Stimulated activated CD8-positive, alpha-beta memory T cell treated with anti-CD3 and anti-CD28 coated beads, Interleukin-4, amount 100 ng/mL, for 48 hours (primary cell): ENCODE measurements around the gene APC2.
A peak's percentile ranks its signal among the peaks of the same experiment; 100 is the strongest.
"Not testable (repeated sequence)": the region's sequence is repeated elsewhere in the genome, so short reads cannot be mapped to it uniquely, and the experiment has no call there.

ENCODE experiments used
- DNase-seq: peaks from one replicate; pipeline ENCODE4 v3.0.0-alpha.2; 2020

APC2 gene

DNA sequence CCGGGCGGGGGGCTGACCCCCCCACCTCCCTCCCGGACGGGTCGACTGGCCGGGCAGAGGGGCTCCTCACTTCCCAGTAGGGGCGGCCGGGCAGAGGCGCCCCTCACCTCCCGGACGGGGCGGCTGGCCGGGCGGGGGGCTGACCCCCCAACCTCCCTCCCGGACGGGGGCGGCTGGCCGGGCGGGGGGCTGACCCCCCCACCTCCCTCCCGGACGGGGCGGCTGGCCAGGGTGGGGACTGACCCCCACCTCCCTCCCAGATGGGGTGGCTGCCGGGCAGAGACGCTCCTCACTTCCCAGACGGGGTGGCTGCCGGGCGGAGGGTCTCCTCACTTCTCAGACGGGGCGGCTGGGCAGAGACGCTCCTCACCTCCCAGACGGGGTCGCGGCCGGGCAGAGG, 49.3 kb downstream of the APC2 start:
- not testable (repeated sequence) for DNase-seq

DNA sequence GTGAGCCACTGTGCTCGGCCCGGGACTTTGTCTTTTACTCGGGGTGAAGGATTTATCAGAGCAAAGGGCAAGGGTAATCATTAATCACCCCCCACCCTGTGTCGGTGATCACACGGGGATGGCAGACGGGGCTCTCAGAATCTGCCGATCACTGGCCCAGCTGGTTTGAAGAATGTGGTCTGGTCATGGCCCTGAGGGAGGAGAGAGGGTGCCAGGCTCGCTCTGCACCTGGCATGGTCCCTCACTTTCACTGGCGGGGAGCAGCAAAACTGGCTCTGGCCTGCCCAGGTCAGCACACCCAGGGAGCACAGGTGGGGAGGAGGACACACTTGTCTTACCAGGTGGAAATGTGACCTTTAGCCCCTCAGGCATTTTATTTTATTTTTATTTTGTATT, 51.3 kb downstream of the APC2 start:
- DNase-seq = no peak

DNA sequence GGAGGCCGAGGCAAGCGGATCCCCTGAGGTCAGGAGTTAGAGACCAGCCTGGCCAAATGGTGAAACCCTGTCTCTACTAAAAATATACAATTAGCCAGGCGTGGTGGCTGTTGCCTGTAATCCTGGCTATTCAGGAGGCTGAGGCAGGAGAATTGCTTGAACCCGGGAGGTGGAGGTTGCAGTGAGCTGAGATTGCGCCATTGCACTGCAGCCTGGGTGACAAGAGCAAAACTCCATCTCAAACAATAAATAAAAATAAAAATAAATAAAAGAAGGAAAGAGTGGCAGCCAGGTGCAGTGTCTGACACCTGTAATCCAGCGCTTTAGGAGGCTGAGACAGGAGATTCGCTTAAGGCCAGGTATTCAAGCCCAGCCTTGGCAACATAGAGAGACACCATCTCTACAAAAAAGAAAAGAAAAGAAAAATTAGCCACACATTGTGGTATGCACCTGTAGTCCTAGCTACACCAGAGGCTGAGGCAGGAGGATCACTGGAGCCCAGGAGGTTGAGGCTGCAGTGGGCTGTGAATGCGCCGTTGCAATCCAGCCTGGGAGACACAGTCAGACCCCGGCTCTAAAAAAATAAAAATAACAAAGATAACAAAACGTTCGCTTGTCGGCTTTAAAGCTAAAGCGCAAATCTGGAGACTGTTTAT, 52.6 kb downstream of the APC2 start:
- DNase-seq = no peak

DNA sequence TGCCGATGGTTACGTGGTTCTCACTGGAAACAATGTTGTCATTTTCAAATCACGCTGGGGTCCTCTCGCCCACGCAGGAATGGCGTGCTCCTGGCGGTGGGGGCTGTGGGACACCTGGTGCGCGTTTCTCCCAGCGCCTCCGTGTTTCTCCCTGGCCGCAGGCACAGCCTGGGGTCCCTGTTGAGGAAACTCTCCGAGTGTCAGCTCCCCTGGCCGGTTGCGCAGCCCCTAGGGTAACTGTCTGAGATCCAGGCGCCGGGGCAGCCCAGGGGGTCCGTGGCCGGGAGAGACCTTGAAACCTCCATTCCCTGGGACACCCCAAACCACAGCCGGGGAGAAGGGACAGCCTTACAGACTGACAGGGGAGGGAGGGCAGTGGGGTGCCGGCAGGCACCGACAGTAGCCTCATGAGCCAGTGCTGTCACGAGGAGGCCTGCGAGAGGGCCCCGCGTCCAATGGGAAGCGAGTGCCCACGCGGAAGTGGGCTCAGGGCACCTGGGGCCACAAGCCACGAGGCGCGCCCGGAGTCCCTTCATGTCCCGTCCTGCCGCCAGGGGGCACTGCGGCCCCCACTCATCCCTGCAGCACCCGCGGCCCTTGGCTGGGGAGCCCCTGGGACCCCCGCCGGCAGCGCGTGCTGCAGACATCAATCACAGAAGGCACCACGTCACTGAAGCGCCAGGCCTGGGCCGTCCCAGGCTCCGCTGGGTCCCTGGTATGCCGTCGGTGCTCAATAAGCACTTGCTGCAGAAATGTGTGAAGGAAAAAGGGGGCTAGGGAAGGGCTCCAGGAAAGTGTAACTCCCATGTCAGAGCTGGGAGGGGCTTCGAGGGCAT, 53.4 kb downstream of the APC2 start:
- peak; percentile 86 for DNase-seq

DNA sequence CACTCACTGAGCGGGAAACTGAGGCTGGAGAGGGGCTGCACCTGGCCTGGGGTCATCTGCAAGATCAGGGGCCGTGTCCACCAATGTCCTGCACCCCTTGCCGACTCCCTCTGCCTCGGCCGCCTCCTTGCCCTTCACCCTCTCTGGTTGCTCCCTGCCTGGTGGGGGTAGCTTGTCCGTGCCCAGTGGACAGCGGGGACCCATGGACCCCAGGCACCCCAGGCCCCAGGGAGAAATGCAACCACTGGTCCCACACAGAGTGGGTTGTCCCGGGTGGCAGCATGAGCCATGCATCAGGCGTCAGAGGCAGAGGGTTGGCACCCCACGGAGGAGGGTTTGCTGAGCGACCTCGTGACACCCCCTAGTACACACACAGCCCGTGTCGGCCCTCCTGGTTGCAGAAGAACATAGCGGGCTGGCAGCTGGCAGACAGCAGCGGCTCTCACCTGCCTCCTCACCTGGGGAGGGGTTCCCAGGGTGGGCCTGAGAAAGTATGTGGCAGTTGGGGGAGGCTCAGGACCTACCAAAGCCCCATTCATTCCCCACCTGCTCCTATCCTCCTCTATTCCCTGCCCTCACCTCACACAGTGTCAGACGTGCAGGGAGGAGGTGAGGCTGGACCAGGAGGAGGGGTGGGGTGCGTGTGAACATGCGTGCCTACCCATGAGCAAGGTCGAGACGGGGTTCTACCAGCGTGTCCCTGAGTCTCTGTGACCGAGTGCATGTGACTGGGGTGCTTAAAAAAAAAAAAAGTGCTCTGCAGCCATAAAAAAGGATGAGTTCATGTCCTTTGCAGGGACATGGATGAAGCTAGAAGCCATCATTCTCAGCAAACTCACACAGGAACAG, 54.2 kb downstream of the APC2 start:
- DNase-seq = no peak

DNA sequence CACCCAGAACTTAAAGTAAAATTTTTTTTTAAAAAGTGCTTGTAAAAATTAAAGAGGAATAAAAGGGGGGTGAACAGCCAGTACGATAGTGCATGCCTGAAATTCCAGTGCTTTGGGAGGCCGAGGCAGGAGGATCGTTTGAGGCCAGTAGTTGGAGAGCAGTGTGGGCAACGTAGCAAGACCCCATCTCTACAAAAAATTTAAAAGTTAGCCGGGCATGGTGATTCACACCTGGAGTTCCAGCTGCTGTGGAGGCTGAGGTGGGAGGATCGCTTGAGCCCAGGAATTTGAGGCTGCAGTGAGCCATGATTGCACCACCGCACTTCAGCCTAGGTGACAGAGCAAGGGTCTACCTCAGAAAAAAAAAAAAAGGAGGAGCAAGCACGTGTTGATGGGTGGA, 55.1 kb downstream of the APC2 start:
- no peak for DNase-seq

DNA sequence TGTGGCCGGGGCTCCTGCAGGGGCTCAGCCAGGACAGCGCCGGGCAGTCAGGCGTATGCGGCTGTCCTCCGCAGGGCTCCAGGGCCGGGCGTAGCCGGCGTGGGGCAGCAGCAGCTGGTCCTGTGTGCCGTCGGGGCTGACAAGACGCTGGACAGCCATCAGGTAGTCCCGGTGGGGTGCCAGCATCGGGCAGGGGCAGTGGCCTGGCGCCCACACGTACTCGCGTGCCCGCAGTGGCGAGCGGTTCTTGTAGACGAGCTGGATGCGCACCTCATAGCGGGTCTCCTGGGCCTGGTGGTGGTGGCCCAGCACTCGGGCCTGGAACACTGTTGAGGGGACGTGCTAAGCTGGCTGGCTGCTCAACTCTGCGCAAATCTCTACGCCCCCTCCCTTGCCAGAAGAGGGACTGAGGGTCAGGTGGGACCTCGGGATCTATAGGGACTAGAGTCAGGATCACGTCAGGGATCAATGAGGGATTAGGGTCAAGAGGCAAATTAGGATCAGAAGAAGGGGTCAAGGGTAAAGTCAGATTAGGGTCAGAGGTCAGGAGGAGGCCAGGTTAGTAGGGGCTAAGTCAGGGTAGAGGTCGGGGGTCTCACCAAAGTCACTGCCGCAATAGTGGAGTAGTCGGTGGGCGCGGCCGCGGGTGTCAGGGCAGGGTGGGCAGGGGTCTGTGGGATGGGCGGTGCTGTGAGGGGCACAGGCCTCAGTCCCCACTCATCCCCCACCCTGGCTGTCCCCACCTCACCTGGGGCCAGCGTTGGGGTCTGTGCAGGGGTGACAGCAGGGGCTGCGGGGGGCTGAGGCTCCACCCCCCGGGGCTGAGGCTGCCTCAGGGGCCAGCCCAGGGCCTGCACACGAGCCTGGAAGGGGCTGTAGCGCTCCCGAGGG, 56.3 kb downstream of the APC2 start:
- no peak for DNase-seq

DNA sequence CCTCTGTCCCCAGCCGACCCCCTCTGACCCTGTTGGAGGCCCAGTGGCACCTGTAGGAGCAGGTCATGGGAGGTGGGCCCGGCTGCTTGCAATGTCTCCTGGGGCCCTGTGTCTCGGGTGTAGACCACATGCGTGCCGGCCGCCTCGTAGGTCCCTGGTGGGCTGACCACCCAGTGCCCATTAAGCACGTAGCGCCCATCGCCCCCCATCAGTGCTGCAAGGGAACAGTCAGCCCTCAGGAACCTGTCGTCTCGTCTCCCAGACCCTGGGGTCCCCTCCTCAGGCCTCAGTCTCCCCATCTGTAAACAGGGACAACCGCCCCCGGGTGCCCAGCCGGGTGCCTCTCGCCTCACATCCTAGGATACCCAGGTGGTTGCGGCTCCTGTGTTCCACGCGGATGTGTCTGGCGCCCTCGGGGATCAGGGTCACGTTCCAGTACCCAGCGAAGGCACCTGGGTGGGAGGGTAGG, 57.3 kb downstream of the APC2 start:
- DNase-seq = no peak

DNA sequence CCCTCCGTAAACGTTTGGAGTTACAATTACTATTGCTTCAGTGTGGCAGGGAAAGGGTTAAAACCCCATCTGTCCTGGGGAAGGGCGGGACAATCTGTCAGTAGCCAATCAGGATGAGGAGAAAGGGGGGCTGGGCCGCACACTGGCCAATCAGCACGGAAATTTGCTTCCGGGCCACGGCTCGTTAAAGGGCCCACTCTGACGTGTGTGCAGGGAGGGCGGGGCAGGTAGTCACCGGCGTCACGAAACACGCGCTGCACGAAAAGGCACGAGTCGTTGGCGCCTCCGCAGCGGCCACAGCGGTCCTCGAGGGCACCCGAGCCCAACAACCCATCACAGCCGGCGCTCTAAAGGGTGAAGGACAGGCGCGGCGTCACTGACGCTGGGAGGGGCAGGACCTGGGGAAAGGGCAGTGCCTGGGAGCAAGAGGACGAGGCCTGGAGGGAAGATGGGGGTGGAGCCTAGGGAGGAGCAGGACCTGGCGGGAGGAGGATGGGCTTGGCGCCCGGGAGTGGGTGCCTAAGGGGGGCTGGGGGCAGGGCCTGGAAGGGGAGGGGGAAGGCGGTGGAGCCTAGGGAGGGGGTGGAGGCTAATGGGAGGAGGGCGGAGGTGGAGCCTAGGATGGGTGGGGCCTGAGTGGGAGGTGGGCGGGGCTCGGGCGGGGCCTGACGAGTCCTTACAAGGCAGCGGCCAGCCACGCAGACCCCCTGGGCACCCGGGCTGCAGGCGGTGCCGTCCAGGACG, 58.0 kb downstream of the APC2 start:
- DNase-seq = peak; percentile 93

DNA sequence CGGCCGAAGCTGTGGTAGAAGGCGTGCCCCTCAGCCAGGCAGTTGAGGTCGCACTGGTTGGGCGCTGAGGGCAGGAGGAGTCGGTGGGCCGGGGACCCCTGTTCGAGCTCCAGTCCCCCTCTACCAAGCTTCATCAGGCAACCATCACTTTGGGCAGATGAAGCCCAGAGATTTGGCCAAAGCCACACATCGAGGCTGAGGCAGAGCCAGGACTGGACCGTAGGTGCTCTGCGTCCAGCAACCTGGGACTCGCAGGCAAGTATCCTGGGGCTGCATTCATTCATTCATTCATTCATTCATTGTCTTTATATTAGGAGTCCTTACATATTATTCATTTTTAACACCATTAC, 58.6 kb downstream of the APC2 start:
- DNase-seq = no peak

DNA sequence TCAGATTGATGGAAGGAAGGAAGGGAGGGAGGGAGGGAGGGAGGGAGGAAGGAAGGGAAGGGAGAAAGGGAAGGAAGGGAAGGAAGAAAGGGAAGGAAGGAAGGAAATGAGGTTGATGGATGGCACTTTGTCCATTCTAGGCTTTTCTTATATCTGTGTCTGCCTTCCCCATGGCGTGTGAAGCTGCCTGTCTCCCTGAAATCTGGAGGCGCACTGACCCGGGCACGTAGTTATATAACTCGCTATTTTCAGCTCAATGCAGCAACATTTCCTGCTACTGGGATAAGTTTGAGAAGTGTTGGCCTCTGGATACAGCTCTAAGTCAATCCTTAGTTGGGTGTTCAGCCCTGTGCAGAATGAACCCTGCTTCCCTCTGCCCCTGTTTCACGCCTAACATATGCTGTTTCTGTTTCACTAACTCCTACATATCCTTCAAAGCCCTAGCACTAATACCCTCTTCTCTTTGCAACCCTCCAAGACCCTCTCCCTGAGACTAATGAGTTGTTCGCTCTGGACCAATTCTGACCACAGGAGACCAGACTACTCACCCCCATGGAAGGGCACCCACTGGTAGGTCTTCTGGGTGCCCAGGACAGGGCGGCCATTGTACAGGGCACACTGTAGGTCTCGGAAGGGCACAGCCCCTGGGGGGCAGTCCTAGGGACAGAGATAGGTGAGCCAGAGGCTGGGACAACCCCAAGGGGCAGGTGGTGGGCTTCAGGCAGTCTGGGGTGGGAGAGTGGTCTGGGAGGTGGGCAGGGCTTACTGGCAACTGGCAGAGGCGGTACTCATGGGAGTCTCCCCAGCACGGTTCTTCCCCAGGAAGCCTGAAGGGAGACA, 59.9 kb downstream of the APC2 start:
- DNase-seq = no peak

DNA sequence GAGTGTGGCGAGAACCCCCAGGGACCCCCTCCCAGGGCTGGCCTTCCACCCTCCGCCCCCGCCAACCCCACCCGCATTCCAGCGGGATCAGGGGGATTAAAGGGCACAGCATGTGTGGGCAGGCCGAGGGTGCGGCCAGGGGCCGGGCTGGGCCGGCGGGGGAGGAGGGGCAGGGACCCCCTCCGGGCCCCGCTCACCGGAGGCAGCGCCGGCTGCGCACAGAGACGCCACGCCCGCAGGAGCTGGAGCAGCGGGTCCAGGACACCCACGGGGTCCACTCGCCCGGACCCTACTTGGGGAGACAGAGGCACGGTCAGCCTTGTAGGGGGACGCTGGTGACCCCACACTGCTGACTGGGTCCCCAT, 60.5 kb downstream of the APC2 start:
- no peak for DNase-seq

DNA sequence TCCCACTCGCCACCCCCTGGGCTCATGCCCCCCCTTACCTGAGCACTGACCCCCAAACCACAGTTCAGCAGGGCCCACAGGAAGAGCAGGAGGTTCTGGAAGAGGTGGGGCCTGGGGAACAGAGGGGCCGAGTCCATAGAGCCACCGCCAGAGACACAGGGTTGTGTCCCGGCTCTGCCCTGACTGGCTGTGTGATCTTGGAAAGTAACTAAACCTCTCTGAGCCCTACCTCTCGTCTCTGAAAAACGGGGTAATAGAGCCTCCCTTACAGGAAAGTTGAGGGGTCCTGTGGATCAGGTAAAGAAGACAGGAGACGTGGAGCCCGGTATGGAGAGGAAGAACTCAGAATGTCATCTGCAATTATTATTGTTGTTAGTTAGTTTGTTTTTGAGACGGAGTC, 60.9 kb downstream of the APC2 start:
- no peak for DNase-seq

DNA sequence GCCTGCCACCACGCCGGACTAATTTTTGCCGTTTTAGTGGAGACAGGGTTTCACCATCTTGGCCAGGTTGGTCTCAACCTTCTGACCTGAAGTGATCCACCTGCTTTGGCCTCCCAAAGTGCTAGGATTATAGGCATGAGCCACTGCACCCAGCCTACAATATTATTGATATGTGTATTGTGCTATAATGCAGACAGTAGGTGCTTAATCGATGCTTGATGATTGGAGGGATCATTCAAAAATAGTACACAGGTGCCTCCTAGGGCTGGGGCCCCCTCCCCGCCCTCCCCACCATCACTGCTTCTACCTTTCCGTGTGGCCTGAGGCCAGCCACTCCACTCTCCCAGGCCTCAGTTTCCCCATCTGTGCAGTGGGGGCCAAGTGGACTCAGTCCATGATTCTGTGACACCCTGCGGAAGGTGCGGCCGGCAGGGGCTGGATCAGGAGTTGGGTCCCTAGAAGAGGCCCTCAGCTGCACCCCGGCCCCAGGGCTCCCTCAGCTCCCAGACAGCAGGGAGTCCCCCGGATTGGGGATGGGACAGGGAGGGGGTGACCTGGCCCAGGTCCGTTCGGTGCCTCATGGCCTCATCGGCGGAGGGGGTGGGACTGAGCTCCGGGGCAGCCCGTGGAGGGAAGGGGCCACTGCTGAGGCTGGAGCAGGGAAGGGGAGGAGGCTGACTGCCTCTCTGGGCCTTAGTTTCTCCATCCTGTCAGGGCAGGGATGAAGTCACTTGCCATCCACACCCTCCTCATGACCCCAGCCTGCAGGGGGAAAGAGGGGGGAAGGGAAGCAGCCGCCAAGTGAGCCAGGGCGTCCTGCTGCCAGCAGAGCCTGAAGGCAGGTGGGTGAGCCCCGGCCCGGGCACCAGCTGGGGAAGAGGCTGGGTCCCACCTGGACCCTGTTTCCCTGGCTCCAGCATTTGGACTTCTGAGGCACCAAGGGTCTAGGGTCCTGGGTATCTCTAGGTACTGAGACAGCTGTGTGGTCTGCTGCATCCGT, 61.7 kb downstream of the APC2 start:
- DNase-seq = no peak

DNA sequence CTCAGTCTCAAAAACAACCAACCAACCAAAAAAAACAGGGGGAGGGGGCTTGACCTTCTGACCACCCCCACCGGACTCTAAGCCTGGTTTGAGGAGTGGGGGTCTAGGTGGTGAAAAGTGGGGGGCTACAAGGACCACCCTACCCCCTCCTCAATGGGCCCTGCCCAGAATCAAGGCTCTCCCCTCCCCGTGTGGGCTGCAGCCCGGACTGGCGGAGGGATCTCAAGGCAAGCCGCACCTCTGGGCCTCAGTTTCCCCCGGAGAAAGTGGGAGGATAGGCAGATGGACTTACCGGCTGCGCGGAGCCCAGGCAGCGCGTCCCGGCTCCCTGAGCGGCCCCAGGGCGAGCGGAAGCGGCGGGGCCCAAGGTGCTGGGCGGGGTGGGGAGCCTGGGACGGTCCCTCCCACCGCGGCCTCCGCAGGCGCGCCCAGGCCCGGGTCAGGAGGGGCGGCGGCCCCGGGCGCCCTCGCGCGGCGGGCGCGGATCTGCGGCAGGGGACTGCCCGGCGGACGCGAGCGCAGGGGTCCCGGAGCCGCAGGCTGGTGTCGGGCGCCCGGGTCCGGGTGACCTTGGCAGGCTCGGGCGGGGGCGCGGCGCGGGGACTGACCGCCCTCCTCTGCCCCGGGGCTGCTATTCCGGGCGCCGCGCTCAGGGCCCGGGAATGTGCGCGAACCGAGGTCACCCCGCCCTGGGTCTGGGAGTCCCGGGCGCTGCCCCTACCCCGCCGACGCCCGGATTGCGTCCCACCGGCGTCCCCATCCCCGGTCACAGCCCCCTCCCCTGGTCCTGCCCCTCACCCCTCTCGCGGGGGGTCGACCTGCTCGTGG, 63.0 kb downstream of the APC2 start, which contains the start of gene ADAMTSL5:
ADAMTSL5 (minus strand) TSS at position 349 of the 828 bp plus-strand sequence. CDS start 2,076 bp downstream, outside the sequence.
- DNase-seq = peak; percentile 81

DNA sequence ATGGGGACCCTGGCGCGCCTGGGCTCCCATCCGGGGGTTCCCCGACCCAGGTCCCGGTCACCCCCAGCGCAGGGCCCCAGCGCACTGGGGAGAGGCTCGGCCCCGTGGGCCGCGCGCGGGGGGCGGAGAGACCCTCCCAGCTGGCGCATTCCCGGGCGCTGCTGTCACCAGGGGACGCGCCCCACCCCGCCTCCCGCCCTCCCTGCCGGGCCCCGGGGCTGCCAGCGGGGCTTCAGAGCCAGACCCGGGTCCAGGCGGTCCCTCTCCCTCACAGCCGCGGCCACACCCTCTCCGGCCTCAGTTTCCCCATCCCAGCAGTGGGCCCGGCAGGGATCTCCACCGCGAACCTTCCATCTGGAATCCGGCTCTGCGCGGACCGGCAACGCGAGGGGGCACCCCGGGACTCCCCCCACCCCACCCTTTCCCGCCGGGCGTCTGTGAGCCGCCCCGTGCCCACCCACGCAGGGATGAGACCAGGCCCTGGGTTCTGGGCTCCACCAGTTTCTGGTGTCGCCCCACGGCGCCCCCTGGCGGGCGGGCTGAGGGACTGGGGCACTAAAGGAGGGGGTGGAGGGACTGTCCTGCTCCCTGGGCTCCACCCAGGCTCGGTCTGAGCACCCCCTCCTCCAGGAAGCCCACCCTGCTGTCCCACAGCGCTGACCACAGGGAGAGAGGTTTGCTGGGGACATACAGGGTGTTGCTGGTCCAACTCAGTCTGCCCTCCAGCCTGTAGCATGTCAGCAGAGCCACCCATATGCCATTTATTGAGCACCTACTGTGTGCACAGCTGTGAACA, 63.8 kb downstream of the APC2 start:
- peak; percentile 83 for DNase-seq

DNA sequence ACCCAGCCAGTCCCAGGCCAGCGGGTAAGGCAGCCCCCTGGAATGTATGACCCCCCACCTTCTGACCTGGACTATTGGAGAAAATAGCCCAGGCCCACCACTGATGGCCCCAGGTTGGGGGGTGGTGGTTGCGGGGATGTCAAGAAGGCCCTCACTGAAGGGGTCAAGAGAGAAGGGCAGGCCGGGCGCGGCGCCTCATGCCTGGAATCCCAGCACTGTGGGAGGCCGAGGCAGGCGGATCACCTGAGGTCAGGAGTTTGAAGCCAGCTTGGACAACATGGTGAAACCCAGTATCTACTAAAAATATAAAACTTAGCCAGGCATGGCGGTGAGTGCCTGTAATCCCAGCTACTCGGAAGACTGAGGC, 64.4 kb downstream of the APC2 start:
- no peak for DNase-seq
